Esophagus squamous epithelium (tissue), 4 donors: ENCODE measurements around the gene SIL1.

Source experiments
- CTCF ChIP-seq, 6 experiments: fragments of 450-650 bp in 4 of 6; fragments of 200-600 bp in 2 of 6; sonication (generic) in 2 of 6; IDR thresholded peaks; one replicate each; pipeline ENCODE4 v1.5.1; 2016 to 2019; ENCODE audit warnings: antibody characterized with exemption in 6 of 6, mild to moderate bottlenecking in 4 of 6, moderate library complexity in 4 of 6
- POLR2A ChIP-seq, 4 donors: fragments of 450-650 bp; IDR thresholded peaks; one replicate each; pipeline ENCODE4 v1.6.1; 2017; ENCODE audit warnings: antibody characterized with exemption in 4 of 4, mild to moderate bottlenecking in 4 of 4, moderate library complexity in 3 of 4

DNA sequence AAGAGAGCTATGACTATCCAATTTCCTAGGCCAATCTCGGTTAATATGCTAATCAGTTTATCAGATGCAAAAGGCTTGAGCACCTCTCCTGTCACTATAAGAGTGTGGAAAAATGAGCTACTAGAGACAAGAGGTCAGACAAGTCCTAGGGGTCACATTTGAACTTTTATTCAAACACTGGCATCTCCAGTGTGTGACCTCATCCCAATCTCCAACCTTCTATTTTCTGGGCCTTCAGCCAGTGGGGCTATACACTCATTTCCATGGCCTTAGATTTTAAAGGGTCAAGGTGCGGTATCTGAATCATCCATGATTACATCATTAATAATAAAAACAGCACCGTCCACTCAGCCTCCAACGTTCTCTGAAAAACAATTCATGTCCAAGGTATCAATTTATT is 183.4 kb downstream of the SIL1 start:
- TF ChIP-seq CTCF (IDR thresholded peaks at IDR 0.05) (no peak), POLR2A (IDR thresholded peaks at IDR 0.05) (no peak)
